ENCODE measurements around the gene NR2F6.
"Not testable (repeated sequence)": the region's sequence is repeated elsewhere in the genome, so short reads cannot be mapped to it uniquely, and the experiment has no call there.

NR2F6 gene

DNA sequence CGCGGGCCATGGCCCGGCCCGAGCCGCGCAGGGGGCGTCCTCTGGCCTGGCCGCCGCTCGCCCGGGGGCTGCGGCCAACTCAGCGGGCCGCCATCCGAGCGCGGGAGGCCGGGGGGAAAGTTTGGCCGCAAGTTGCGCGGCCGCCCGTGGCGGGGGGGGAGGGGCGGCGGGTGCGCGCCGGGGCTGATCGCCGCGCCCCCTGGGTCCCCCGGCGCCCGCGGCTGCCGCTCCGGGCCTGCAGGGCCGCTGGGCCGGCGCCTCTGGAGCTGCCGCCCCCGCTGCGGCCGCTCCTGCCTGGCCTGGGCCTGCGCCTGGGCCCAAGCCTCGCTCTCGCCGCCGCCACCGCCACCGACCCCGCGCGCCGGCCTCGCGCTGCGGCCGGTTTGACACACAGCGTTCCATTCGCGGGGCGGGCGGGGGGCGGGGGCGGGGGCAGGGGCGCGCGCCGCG, at the start of gene NR2F6:
NR2F6 (minus strand) TSS at position 385 of the 450 bp plus-strand sequence. CDS start 699 bp downstream, outside the sequence.
- no peak for DNase-seq (ENCODE audit: low spot score)

GRCh38 chr19:17294051-17294891, 48.6 kb upstream of the NR2F6 start:
- DNase-seq (ENCODE audit: low spot score), result no peak

GRCh38 chr19:17293605-17294004, 47.9 kb upstream of the NR2F6 start:
- DNase-seq (ENCODE audit: low spot score), result no peak

- peak; percentile 97 for DNase-seq (ENCODE audit: low spot score)
Measured at GRCh38 chr19:17292301-17293074, 46.8 kb upstream of the NR2F6 start.

- DNase-seq (ENCODE audit: low spot score), result peak; percentile 99
Measured at GRCh38 chr19:17289489-17289888, 43.8 kb upstream of the NR2F6 start.

GRCh38 chr19:17286752-17287151, 41.0 kb upstream of the NR2F6 start:
- DNase-seq (ENCODE audit: low spot score), result no peak

- no peak for DNase-seq (ENCODE audit: low spot score)
Measured at GRCh38 chr19:17286263-17286662, 40.5 kb upstream of the NR2F6 start.

DNA sequence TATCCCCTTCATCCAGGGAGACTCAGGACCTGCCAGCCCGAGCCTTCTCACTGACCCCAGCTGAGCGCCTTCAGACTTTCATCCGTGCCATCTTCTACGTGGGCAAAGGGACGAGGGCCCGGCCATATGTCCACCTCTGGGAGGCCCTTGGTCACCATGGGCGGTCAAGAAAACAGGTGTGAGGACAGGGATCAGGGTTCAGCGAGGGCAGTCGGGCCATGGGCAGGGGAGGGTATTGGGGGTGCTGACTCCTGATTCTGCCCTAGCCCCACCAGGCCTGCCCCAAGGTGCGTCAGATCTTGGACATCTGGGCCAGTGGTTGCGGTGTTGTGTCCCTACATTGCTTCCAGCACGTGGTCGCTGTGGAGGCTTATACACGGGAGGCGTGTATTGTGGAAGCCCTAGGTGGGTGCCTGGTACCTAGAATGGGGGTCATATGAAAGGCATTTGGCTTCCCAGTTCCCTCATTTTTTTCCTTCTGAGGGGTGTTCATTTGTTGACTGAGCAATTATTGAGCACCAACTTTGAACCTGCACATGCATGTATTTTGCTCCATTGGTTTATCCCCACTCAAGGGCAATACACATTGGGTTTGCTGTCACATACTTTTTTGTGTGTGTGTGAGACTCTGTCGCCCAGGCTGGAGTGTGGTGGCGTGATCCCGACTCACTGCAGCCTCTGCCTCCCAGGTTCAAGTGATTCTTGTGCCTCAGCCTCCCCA, 39.9 kb upstream of the NR2F6 start:
- DNase-seq (ENCODE audit: low spot score), result no peak

DNA sequence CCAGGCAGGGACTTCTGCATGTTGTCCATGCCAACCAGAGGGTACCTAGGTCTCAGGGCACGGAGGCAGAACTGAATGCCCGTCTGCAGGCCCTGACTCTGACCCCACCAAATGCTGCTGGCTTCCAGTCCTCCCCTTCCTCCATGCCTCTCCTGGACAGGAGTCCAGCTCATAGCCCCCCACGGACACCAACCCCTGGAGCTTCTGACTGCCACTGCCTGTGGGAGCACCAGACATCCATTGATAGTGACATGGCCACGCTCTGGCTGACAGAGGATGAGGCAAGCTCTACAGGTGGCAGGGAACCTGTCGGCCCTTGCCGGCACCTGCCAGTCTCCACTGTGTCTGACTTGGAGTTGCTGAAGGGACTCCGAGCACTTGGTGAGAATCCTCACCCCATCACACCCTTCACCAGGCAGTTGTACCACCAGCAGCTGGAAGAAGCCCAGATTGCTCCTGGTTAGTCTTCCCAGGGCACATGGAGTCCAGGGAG, 37.8 kb upstream of the NR2F6 start:
- DNase-seq (ENCODE audit: low spot score), result no peak

DNA sequence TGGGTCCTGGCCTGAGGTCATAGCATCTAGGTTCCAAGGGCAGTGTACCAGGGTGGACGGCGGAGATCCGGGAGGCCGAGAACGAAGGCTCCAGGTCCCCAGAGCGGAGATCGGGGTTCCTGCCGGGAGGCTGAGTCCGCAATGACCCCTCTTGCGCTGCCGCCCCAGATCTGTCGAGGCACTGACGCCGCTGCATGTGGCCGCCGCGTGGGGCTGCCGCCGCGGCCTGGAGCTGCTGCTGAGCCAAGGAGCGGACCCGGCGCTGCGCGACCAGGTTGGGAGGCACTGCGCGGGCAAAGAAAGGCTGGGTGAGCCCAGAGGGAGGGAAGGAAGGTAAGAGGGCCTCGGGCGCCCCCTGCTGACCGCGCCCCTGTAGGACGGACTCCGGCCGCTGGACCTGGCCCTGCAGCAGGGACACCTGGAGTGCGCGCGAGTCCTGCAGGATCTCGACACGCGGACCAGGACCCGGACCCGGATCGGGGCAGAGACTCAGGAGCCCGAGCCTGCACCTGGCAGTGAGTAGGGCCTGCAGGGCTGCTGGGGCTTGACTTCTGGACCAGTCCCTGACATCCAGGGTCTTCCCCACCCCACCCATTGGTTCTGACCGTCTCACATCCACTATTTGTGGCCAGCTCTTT, 36.9 kb upstream of the NR2F6 start:
- DNase-seq (ENCODE audit: low spot score), result peak; percentile 87

DNA sequence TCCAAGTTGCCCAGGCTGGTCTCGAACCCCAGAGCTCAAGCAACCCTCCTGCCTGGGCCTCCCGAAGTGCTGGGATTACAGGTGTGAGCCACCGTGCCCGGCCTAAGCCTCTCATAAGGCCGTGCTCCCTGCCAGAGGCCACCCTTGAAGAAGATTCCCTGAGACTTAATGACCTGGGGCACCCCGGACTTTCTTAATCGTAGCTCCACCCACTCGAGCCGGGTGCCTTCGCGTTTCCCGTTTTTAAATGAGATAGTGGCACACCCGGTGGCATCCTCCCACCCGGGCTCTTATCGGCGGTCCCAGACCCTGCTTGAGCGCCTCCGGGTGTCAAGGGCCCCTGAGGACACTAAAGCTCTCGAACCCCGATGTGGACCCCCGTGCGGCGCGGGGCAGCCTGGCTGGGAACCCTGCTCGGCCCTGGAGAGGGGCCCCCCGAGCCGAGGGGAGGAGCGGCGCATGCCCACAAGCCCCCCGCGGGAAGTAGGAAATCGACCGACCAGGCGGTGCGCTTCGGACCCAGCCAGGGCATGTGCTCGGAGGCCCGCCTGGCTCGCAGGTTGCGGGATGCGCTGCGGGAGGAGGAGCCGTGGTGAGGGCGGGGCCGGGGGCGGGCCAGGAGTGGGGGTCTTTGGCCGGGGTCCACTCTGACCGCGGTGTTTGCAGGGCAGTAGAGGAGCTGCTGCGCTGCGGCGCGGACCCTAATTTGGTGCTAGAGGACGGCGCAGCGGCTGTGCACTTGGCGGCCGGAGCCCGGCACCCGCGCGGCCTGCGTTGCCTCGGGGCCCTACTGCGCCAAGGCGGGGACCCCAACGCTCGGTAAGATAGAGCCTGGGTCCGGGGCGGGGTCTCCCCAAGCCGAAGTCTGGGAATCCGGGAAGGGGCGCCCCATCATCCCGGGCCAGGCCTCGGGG, 35.9 kb upstream of the NR2F6 start, which contains the start of gene ANKLE1:
ANKLE1 (plus strand) TSS at position 511 of the 914 bp plus-strand sequence; CDS start at position 531, 20 bp downstream.
- peak; percentile 74 for DNase-seq (ENCODE audit: low spot score)

GRCh38 chr19:17279436-17279835, 33.7 kb upstream of the NR2F6 start:
- no peak for DNase-seq (ENCODE audit: low spot score)

DNA sequence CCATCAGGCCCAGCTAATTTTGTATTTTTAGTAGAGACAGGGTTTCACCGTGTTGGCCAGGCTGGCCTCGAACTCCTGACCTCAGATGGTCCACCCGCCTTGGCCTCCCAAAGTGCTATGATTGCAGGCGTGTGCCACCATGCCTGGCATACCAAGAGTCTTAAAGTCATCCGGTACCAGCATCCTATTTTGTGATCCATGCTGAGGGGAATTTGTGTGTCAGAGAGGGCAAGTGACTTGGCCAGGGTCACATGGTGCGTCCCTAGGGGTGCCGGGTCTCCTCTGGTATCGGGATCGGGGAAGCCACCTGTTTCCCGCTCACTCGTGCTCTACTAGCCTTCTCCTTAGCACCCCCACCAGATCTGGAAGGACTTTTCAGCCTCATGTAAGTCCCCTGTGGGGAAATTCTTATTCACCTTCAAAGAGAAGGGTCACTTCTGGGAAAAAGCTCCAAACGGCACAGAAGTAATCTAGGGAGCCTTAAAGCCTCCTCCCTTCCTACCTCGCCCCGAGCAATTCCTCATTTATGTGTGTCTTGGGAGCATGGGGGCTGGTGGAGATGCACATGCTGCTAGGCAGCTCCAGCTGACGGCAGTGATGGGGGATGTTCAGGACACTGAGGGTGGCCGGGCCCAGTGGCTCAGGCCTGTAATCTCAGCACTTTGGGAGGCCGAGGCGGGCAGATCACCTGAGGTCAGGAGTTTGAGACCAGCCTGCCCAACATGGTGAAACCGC, 29.9 kb upstream of the NR2F6 start:
- no peak for DNase-seq (ENCODE audit: low spot score)

- not testable (repeated sequence) for DNase-seq (ENCODE audit: low spot score)
Measured at GRCh38 chr19:17274892-17275291, 29.2 kb upstream of the NR2F6 start.

DNA sequence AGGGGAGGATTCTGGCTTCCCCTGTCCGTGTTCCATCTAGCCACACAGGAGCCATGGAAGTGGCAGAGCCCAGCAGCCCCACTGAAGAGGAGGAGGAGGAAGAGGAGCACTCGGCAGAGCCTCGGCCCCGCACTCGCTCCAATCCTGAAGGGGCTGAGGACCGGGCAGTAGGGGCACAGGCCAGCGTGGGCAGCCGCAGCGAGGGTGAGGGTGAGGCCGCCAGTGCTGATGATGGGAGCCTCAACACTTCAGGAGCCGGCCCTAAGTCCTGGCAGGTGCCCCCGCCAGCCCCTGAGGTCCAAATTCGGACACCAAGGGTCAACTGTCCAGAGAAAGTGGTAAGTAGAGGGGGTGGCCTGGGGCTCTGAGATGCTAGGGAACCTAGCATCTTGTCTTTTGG, 23.0 kb upstream of the NR2F6 start:
- DNase-seq (ENCODE audit: low spot score), result no peak

- peak; percentile 100 for DNase-seq (ENCODE audit: low spot score)
Measured at GRCh38 chr19:17266975-17267788, 21.5 kb upstream of the NR2F6 start, which contains the start of gene BABAM1. Gene BABAM1 (plus strand): TSS chr19:17267443. CDS start chr19:17268807, 1,364 bp downstream.

DNA sequence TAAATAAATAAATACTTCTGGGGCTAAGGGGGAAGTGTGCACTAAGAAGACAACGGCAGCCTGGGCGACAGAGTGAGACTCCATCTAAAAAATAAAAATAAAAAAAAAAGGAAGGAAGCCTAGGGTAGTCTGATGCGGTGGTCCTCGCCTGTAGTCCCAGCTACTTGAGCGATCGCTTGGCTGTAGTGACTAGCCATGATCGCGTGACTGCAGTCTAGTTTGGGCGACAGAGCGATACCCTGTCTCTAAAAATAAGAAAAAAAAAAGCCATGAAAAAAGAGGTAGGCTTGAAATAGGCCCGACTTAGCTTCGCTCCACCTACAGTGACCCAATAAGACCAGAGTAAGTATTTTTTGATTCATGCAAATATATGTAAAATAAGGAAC, 20.9 kb upstream of the NR2F6 start:
- no peak for DNase-seq (ENCODE audit: low spot score)

- DNase-seq (ENCODE audit: low spot score), result no peak
Measured at GRCh38 chr19:17266026-17266425, 20.3 kb upstream of the NR2F6 start.

GRCh38 chr19:17264641-17264979, 18.9 kb upstream of the NR2F6 start, which contains the start of gene USHBP1:
Gene USHBP1 (minus strand): TSS chr19:17264745. CDS start chr19:17264299, 446 bp downstream.
- DNase-seq (ENCODE audit: low spot score), result no peak
